ENCODE measurements around the gene IP6K1.
"Not testable (repeated sequence)": the region's sequence is repeated elsewhere in the genome, so short reads cannot be mapped to it uniquely, and the experiment has no call there.

DNA sequence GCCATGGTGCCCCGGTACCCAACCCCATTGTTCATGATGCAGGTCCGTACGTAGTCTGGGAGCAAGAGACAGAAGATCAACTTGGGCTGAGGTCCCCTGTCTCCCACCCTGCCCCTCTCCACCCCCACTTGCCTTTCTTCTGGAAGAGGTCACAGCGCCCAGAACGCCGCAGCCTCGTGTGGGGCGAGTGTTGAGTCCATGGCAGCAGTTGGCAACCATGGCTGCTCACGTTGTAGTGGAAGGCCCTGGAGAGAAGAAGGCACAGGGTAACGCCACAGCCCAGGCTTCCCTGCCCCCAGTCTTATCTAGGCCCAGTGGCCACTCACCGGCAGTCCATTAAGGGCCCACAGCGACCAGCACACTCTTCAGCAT, 98.9 kb downstream of the IP6K1 start:
- TF ChIP-seq, protein P1, sequence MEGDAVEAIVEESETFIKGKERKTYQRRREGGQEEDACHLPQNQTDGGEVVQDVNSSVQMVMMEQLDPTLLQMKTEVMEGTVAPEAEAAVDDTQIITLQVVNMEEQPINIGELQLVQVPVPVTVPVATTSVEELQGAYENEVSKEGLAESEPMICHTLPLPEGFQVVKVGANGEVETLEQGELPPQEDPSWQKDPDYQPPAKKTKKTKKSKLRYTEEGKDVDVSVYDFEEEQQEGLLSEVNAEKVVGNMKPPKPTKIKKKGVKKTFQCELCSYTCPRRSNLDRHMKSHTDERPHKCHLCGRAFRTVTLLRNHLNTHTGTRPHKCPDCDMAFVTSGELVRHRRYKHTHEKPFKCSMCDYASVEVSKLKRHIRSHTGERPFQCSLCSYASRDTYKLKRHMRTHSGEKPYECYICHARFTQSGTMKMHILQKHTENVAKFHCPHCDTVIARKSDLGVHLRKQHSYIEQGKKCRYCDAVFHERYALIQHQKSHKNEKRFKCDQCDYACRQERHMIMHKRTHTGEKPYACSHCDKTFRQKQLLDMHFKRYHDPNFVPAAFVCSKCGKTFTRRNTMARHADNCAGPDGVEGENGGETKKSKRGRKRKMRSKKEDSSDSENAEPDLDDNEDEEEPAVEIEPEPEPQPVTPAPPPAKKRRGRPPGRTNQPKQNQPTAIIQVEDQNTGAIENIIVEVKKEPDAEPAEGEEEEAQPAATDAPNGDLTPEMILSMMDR (conservative IDR thresholded peaks at IDR 0.05; ENCODE audit: low read depth in 2 of 2): not testable (repeated sequence)
- TF ChIP-seq EZH2phosphoT487 (IDR thresholded peaks at IDR 0.05; ENCODE audit: unreplicated experiment); POLR2AphosphoS5 (IDR thresholded peaks at IDR 0.05; ENCODE audit: low read depth); CREB1 (CRISPR knock-in tag; IDR thresholded peaks at IDR 0.05; ENCODE audit: low read depth); EZH2 (IDR thresholded peaks at IDR 0.05; ENCODE audit: low read depth, unreplicated experiment); STAT1 (IDR thresholded peaks at IDR 0.05; ENCODE audit: unreplicated experiment); JUNB (IDR thresholded peaks at IDR 0.05; ENCODE audit: unreplicated experiment); ZNF114 (CRISPR knock-in tag; IDR thresholded peaks at IDR 0.05); NANOG (IDR thresholded peaks at IDR 0.05; ENCODE audit: borderline replicate concordance); ZNF331 (CRISPR knock-in tag; IDR thresholded peaks at IDR 0.05; ENCODE audit: low read depth): not testable (repeated sequence)
- TF ChIP-seq, protein P2, sequence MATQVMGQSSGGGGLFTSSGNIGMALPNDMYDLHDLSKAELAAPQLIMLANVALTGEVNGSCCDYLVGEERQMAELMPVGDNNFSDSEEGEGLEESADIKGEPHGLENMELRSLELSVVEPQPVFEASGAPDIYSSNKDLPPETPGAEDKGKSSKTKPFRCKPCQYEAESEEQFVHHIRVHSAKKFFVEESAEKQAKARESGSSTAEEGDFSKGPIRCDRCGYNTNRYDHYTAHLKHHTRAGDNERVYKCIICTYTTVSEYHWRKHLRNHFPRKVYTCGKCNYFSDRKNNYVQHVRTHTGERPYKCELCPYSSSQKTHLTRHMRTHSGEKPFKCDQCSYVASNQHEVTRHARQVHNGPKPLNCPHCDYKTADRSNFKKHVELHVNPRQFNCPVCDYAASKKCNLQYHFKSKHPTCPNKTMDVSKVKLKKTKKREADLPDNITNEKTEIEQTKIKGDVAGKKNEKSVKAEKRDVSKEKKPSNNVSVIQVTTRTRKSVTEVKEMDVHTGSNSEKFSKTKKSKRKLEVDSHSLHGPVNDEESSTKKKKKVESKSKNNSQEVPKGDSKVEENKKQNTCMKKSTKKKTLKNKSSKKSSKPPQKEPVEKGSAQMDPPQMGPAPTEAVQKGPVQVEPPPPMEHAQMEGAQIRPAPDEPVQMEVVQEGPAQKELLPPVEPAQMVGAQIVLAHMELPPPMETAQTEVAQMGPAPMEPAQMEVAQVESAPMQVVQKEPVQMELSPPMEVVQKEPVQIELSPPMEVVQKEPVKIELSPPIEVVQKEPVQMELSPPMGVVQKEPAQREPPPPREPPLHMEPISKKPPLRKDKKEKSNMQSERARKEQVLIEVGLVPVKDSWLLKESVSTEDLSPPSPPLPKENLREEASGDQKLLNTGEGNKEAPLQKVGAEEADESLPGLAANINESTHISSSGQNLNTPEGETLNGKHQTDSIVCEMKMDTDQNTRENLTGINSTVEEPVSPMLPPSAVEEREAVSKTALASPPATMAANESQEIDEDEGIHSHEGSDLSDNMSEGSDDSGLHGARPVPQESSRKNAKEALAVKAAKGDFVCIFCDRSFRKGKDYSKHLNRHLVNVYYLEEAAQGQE (IDR thresholded peaks at IDR 0.05; ENCODE audit: unreplicated experiment): not testable (repeated sequence)
- TF ChIP-seq, protein P3, sequence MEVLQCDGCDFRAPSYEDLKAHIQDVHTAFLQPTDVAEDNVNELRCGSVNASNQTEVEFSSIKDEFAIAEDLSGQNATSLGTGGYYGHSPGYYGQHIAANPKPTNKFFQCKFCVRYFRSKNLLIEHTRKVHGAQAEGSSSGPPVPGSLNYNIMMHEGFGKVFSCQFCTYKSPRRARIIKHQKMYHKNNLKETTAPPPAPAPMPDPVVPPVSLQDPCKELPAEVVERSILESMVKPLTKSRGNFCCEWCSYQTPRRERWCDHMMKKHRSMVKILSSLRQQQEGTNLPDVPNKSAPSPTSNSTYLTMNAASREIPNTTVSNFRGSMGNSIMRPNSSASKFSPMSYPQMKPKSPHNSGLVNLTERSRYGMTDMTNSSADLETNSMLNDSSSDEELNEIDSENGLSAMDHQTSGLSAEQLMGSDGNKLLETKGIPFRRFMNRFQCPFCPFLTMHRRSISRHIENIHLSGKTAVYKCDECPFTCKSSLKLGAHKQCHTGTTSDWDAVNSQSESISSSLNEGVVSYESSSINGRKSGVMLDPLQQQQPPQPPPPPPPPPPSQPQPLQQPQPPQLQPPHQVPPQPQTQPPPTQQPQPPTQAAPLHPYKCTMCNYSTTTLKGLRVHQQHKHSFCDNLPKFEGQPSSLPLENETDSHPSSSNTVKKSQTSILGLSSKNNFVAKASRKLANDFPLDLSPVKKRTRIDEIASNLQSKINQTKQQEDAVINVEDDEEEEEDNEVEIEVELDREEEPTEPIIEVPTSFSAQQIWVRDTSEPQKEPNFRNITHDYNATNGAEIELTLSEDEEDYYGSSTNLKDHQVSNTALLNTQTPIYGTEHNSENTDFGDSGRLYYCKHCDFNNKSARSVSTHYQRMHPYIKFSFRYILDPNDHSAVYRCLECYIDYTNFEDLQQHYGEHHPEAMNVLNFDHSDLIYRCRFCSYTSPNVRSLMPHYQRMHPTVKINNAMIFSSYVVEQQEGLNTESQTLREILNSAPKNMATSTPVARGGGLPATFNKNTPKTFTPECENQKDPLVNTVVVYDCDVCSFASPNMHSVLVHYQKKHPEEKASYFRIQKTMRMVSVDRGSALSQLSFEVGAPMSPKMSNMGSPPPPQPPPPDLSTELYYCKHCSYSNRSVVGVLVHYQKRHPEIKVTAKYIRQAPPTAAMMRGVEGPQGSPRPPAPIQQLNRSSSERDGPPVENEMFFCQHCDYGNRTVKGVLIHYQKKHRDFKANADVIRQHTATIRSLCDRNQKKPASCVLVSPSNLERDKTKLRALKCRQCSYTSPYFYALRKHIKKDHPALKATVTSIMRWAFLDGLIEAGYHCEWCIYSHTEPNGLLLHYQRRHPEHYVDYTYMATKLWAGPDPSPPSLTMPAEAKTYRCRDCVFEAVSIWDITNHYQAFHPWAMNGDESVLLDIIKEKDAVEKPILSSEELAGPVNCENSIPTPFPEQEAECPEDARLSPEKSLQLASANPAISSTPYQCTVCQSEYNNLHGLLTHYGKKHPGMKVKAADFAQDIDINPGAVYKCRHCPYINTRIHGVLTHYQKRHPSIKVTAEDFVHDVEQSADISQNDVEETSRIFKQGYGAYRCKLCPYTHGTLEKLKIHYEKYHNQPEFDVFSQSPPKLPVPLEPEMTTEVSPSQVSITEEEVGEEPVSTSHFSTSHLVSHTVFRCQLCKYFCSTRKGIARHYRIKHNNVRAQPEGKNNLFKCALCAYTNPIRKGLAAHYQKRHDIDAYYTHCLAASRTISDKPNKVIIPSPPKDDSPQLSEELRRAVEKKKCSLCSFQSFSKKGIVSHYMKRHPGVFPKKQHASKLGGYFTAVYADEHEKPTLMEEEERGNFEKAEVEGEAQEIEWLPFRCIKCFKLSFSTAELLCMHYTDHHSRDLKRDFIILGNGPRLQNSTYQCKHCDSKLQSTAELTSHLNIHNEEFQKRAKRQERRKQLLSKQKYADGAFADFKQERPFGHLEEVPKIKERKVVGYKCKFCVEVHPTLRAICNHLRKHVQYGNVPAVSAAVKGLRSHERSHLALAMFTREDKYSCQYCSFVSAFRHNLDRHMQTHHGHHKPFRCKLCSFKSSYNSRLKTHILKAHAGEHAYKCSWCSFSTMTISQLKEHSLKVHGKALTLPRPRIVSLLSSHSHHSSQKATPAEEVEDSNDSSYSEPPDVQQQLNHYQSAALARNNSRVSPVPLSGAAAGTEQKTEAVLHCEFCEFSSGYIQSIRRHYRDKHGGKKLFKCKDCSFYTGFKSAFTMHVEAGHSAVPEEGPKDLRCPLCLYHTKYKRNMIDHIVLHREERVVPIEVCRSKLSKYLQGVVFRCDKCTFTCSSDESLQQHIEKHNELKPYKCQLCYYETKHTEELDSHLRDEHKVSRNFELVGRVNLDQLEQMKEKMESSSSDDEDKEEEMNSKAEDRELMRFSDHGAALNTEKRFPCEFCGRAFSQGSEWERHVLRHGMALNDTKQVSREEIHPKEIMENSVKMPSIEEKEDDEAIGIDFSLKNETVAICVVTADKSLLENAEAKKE (CRISPR knock-in tag; IDR thresholded peaks at IDR 0.05): not testable (repeated sequence)
- TF ChIP-seq, protein P4, sequence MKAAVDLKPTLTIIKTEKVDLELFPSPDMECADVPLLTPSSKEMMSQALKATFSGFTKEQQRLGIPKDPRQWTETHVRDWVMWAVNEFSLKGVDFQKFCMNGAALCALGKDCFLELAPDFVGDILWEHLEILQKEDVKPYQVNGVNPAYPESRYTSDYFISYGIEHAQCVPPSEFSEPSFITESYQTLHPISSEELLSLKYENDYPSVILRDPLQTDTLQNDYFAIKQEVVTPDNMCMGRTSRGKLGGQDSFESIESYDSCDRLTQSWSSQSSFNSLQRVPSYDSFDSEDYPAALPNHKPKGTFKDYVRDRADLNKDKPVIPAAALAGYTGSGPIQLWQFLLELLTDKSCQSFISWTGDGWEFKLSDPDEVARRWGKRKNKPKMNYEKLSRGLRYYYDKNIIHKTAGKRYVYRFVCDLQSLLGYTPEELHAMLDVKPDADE (IDR thresholded peaks at IDR 0.05): not testable (repeated sequence)

Measured in GM23338 (cell line).